NCI-H1694 (cell line): ENCODE data around the gene LKAAEAR1.
A peak's percentile ranks its signal among the peaks of the same experiment; 100 is the strongest.

Experiments used
- DNase-seq: peaks from one replicate; lab custom pipeline; 2025; lab: John Stamatoyannopoulos, UW

The LKAAEAR1 gene

GRCh38 chr20:64050261-64051032, 33.8 kb downstream of the LKAAEAR1 start:
- DNase-seq = no peak

- DNase-seq = no peak
Observed at GRCh38 chr20:64049878-64050260, 34.3 kb downstream of the LKAAEAR1 start.

GRCh38 chr20:64049060-64049877, 34.9 kb downstream of the LKAAEAR1 start, which contains the start of gene SOX18:
Gene SOX18, minus strand, starts transcription at chr20:64049639. Its CDS starts 123 bp downstream, at chr20:64049516.
- no peak for DNase-seq

- no peak for DNase-seq
Observed at GRCh38 chr20:64048402-64049044, 35.7 kb downstream of the LKAAEAR1 start.

GRCh38 chr20:64047968-64048401, 36.2 kb downstream of the LKAAEAR1 start:
- no peak for DNase-seq

GRCh38 chr20:64047046-64047389, 37.2 kb downstream of the LKAAEAR1 start:
- no peak for DNase-seq

GRCh38 chr20:64045346-64046011, 38.7 kb downstream of the LKAAEAR1 start:
- no peak for DNase-seq

- DNase-seq = no peak
Observed at GRCh38 chr20:64044484-64045247, 39.5 kb downstream of the LKAAEAR1 start.

- no peak for DNase-seq
Observed at GRCh38 chr20:64043768-64044167, 40.4 kb downstream of the LKAAEAR1 start.

- no peak for DNase-seq
Observed at GRCh38 chr20:64042054-64042781, 42.0 kb downstream of the LKAAEAR1 start.

GRCh38 chr20:64041781-64042053, 42.5 kb downstream of the LKAAEAR1 start:
- DNase-seq = no peak

GRCh38 chr20:64041040-64041780, 43.0 kb downstream of the LKAAEAR1 start:
- peak; percentile 66 for DNase-seq

- DNase-seq = no peak
Observed at GRCh38 chr20:64040231-64041039, 43.8 kb downstream of the LKAAEAR1 start.

- DNase-seq = no peak
Observed at GRCh38 chr20:64039293-64040160, 44.7 kb downstream of the LKAAEAR1 start.

- DNase-seq = peak; percentile 26
Observed at GRCh38 chr20:64038565-64039292, 45.5 kb downstream of the LKAAEAR1 start.

- DNase-seq = no peak
Observed at GRCh38 chr20:64038224-64038564, 46.0 kb downstream of the LKAAEAR1 start.

- DNase-seq = no peak
Observed at GRCh38 chr20:64037498-64038213, 46.5 kb downstream of the LKAAEAR1 start.
